EL (cell line): ENCODE results near the gene PRKN.
A peak's percentile ranks its signal among the peaks of the same experiment; 100 is the strongest.
"Not testable (repeated sequence)": the region's sequence is repeated elsewhere in the genome, so short reads cannot be mapped to it uniquely, and the experiment has no call there.

Experiments
- DNase-seq: peaks from one replicate; pipeline ENCODE4 v3.0.0-alpha.2; 2016

Gene PRKN

GRCh38 chr6:161354276-161354840 lies 1373.2 kb downstream of the PRKN start:
- no peak for DNase-seq

DNA sequence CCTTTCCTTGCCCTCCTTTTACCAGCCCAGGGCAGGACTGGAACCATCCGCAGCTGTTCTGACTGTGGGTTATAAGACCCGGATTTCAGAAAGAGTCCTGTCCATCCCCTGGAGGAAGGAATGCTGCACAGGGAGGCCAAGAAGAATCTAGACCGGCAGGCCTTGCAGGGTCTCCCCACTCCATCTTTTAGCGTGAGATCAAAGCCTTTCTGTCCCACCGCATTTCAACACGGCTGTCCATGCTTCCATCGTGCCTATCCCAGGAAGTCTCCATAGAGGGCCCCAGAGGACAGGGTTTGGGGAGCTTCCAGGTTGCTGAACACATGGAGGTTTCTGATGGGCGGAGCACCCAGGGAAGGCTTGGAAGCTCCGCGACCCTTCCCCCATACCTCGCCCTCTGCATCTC lies 1374.4 kb downstream of the PRKN start:
- peak; percentile 8 for DNase-seq

GRCh38 chr6:161351858-161352257 lies 1375.7 kb downstream of the PRKN start:
- DNase-seq, result no peak

- DNase-seq, result no peak
Observed at GRCh38 chr6:161349886-161350285, 1377.7 kb downstream of the PRKN start.

- DNase-seq, result no peak
Observed at GRCh38 chr6:161348628-161348994, 1379.0 kb downstream of the PRKN start.

DNA sequence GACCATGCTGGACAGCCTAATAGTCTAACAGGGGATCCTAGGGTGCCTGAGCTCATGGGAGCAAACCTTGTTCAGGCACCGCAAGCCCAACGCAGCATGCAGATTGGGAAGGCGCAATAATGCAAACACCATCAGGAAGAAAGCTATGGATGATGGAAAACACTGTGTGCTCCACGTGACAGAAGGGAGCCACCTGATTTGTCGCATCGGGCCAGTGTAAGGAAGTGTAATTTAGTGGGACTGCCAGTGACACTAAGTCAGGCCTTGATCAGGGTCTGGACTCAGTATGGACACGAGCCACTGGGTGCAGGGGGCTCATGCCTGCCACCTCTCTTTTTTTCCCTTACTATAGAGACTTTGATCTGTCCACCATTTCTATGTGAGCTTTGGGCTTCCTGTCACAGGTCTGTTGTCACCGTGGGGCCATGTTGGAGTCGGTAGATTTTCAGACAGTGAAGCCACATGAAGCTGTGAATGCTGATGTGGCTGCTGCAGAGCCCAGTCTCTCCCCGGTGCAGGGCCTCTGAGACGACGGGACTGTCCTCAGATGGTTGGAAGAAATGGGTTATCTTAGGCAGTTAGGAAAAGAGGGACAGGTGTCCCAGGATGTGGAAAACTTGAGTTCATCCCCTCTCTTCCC lies 1379.5 kb downstream of the PRKN start:
- no peak for DNase-seq

DNA sequence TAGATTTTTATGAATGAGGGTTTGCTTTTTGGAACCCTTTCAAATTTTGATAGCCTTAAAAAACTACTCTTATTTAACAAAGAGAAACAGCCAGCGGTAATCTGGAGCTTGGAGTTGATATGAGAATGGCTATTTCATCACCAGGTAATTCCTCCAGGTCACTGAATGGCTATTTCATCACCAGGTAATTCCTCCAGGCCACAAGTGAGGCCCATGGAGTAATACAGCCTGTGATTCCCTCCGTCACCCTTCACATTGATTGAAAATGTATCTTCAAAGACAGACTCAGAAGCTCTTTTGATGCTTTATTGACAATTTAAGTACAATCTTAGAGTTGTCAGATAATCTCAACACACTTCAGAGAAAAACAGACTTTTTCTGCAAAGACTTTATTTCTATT lies 1380.4 kb downstream of the PRKN start:
- DNase-seq, result no peak

DNA sequence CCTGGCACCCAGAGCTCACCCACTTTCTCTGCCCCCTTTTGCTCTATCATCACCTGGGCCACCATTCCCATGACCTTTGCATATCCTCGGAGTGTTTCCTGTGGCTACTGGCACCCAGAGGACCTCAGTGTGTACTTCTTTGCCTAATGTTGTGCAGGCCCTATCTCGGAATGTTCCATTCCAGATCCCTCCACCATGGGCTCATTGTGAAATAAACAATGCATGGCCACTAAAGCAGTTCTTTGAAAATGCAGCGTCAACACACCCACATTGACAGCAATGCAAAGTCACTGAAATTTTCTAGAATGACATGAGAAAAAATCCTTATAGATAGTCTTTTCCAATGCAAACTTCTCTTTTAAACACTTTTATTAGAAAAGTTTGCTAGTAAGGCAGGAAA lies 1380.8 kb downstream of the PRKN start:
- DNase-seq, result no peak

GRCh38 chr6:161344626-161345025 lies 1382.9 kb downstream of the PRKN start:
- DNase-seq, result no peak

DNA sequence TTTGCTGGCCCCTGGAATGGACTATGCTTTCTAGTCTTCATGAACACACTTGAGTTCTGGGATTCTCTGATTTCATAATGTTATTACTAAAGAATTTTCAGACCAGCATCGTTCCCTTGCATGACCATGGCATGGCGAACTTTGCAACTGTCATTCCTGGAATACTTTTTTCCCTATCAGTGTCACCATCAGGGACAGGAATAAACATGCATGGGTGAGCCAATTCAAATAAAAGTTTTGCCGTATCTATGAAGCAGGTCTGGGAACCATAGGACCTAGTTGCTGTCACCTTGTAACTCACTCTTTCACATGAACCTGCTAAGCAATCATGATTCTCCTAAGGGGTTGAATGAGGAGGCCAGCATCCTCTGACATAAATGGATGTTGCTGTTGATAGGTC lies 1385.5 kb downstream of the PRKN start:
- DNase-seq, result no peak

GRCh38 chr6:161341638-161342037 lies 1385.9 kb downstream of the PRKN start:
- no peak for DNase-seq

DNA sequence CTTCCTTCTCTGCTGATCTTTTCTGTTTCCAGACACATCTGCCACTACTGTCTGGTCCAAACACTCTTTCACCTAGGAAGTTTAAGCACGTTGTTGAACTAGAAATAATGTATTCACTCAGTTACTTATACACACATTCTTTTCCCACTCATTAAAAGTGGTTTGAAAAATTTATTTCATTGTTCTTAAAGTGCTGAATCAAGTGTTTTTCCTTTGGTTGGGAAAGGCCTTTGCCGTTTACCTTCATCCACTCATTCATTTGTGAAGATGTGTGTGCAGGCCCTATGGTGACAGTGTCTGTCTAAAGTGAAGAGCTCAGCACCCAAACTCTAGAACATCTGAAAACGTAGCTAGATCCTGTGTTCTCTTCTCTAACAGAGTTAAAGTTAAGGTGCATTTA lies 1389.6 kb downstream of the PRKN start:
- DNase-seq, result no peak

DNA sequence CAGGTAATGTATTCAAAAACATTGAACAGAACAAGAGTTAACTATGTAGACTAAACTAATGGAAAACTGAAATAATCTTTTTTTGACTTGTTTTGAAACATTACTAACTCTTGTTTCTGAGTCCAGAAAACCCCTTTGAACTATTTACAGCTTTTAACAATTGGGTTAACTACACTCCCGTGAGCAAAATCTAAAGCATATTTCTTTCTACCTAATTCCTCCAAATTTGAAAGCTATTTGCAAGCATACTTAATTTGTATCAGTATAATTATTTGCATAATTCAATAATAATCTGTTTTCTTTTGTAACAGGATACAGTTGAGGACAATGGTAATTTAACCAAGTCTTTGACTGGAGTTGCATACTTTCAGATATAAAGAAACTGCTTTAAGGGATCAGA lies 1391.1 kb downstream of the PRKN start:
- DNase-seq, result no peak

GRCh38 chr6:161333410-161333809 lies 1394.2 kb downstream of the PRKN start:
- DNase-seq, result no peak

DNA sequence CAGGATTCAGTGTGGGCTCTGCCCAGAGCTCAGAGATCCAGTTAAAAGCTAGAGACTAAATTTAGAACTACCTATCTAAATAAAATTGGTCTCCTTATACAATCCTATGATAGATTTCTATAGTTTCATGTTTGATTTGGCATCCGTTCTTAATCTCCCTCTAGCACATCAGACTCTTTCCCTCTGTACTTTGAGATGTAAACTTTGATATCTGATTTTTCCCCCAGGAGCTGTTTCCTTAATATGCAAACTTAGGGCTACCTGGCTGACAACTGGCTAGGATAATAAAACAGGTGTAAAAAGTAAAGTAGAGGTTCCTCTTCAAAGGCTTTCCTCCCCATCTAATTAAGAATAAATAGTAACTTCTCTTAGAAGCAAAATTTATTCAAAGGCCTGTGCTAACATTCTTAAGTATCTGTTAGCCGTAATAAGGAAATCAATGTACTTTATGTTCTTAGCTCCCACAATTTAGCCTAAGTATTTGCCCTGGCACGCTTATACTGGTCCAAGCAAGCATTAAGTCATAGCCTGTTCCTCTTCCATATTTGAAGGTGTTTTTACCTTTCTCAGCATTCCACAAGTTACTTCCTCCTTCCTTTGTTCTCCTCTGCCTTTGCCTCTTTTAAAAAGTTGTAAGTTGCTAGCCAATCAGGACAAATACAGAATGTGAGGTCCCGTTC lies 1396.0 kb downstream of the PRKN start:
- not testable (repeated sequence) for DNase-seq

GRCh38 chr6:161327360-161327953 lies 1400.1 kb downstream of the PRKN start:
- peak; percentile 13 for DNase-seq

DNA sequence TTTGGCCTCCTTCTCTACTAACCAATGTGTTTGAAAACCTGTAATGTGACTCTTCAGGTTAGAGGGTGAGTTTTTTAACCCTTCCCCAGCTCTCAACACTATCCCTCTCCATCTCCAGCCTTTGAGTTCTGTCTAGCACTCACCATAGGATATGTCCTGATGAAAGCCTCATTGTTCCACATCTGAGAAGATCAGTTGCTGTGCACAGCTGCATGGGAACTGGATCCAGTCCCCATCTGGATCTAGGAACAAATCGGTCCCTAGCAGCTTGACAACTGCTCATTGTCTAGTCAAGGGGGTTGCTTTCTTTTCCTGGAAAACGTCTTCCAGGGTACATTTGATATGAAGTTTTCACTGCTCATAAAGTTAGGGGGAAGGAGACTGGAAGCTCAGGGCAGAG lies 1408.3 kb downstream of the PRKN start:
- DNase-seq, result no peak

DNA sequence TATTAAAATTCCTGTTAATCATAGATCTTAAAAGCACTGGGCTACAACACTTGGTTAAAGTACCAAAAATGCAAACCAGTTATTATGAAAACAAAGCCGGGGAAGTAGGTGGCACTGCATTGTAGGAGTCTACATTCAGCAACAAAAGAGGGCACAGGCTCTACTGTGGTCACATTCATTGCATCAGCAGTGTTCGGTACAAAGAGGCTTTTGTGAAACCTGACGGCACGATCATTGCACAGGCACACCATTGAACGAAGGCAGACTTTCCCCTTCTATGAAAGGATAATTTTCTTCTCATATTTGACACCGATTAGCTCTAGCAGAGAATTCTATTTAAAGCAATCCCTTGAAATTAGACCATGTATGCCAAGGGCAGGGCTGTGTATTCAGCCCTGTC lies 1409.1 kb downstream of the PRKN start:
- no peak for DNase-seq

DNA sequence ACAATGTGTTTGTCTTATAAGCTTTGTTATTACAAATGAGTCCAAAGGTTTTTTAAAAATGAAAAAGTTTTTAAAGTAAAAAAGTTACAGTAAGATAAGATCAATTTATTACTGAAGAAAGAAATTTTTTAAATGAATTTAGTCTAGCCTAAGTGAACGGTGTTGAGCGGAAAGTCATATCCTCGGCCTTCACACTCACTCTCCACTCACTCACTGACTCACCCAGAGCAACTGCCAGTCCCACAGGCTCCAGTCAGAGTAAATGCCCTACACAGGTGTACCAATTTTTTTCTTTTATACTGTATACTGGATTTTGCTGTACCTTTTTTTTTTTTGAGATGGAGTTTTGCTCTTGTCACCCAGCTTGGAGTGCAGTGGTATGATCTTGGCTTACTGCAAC lies 1411.0 kb downstream of the PRKN start:
- no peak for DNase-seq

GRCh38 chr6:161315246-161315917 lies 1412.2 kb downstream of the PRKN start:
- not testable (repeated sequence) for DNase-seq

GRCh38 chr6:161314541-161315245 lies 1412.9 kb downstream of the PRKN start:
- not testable (repeated sequence) for DNase-seq

- no peak for DNase-seq
Observed at GRCh38 chr6:161313940-161314509, 1413.5 kb downstream of the PRKN start.

GRCh38 chr6:161313475-161313874 lies 1414.1 kb downstream of the PRKN start:
- DNase-seq, result not testable (repeated sequence)
